Measurements from ENCODE around the gene C18orf63.

C18orf63 gene

GRCh38 chr18:74375999-74376398 is 60.4 kb downstream of the C18orf63 start:
- no peak for TF ChIP-seq CTCF (IDR thresholded peaks at IDR 0.05)
- Mint-ChIP-seq H3K4me3 (no peak overlapping the region), H3K4me1 (no peaks in the 10 kb centered on the region), H3K27me3 (ENCODE audit: low read depth, poor library complexity) (peaks cover 5% of the 10 kb centered on the region), H3K9me3 (peaks cover 13% of the 10 kb centered on the region), H3K36me3 (ENCODE audit: low read depth) (peaks cover 6% of the 10 kb centered on the region), H3K27ac (no peak overlapping the region)
- DNase-seq: no peak

- DNase-seq: no peak
- H3K27me3 Mint-ChIP-seq (ENCODE audit: low read depth, poor library complexity): peaks cover 7% of the 10 kb centered on the region
Observed at GRCh38 chr18:74376523-74376922, 60.9 kb downstream of the C18orf63 start.

GRCh38 chr18:74377776-74378175 is 62.1 kb downstream of the C18orf63 start:
- Mint-ChIP-seq H3K4me3 (no peak overlapping the region), H3K27ac (no peak overlapping the region), H3K36me3 (ENCODE audit: low read depth) (peaks cover 6% of the 10 kb centered on the region), H3K4me1 (no peaks in the 10 kb centered on the region), H3K9me3 (peaks cover 18% of the 10 kb centered on the region), H3K27me3 (ENCODE audit: low read depth, poor library complexity) (peaks cover 7% of the 10 kb centered on the region)
- DNase-seq: no peak
- TF ChIP-seq CTCF (IDR thresholded peaks at IDR 0.05): no peak

More at GRCh38 chr18:74376523-74376922, 60.9 kb downstream of the C18orf63 start:
- Mint-ChIP-seq H3K4me1 (no peaks in the 10 kb centered on the region), H3K4me3 (no peak overlapping the region), H3K9me3 (peaks cover 15% of the 10 kb centered on the region), H3K36me3 (ENCODE audit: low read depth) (peaks cover 6% of the 10 kb centered on the region), H3K27ac (no peak overlapping the region)
- TF ChIP-seq CTCF (IDR thresholded peaks at IDR 0.05): no peak

GRCh38 chr18:74378179-74378682 is 62.6 kb downstream of the C18orf63 start:
- Mint-ChIP-seq H3K9me3 (peaks cover 18% of the 10 kb centered on the region), H3K27ac (no peak overlapping the region), H3K36me3 (ENCODE audit: low read depth) (peaks cover 6% of the 10 kb centered on the region), H3K4me1 (no peaks in the 10 kb centered on the region), H3K4me3 (no peak overlapping the region), H3K27me3 (ENCODE audit: low read depth, poor library complexity) (peaks cover 7% of the 10 kb centered on the region)
- no peak for DNase-seq
- TF ChIP-seq CTCF (IDR thresholded peaks at IDR 0.05): no peak

GRCh38 chr18:74380916-74381315 is 65.3 kb downstream of the C18orf63 start:
- H3K27ac Mint-ChIP-seq: no peak overlapping the region
- no peaks in the 10 kb centered on the region for H3K4me1 Mint-ChIP-seq
- H3K27me3 Mint-ChIP-seq (ENCODE audit: low read depth, poor library complexity): peaks cover 4% of the 10 kb centered on the region
- peaks cover 6% of the 10 kb centered on the region for H3K36me3 Mint-ChIP-seq (ENCODE audit: low read depth)
- no peak overlapping the region for H3K4me3 Mint-ChIP-seq
- TF ChIP-seq CTCF (IDR thresholded peaks at IDR 0.05): no peak
- DNase-seq: no peak
- H3K9me3 Mint-ChIP-seq: peaks cover 18% of the 10 kb centered on the region

GRCh38 chr18:74381621-74382295 is 66.1 kb downstream of the C18orf63 start:
- no peak for DNase-seq
- peaks cover 2% of the 10 kb centered on the region for H3K4me1 Mint-ChIP-seq

More at GRCh38 chr18:74381621-74382295, 66.1 kb downstream of the C18orf63 start:
- no peak for TF ChIP-seq CTCF (IDR thresholded peaks at IDR 0.05)
- H3K27ac Mint-ChIP-seq: no peak overlapping the region
- H3K9me3 Mint-ChIP-seq: peaks cover 18% of the 10 kb centered on the region
- H3K4me3 Mint-ChIP-seq: no peak overlapping the region
- peaks cover 6% of the 10 kb centered on the region for H3K36me3 Mint-ChIP-seq (ENCODE audit: low read depth)
- H3K27me3 Mint-ChIP-seq (ENCODE audit: low read depth, poor library complexity): peaks cover 3% of the 10 kb centered on the region

Data from nephron progenitor cell (in vitro differentiated cells).